ENCODE data around the gene SYNPO.

DNA sequence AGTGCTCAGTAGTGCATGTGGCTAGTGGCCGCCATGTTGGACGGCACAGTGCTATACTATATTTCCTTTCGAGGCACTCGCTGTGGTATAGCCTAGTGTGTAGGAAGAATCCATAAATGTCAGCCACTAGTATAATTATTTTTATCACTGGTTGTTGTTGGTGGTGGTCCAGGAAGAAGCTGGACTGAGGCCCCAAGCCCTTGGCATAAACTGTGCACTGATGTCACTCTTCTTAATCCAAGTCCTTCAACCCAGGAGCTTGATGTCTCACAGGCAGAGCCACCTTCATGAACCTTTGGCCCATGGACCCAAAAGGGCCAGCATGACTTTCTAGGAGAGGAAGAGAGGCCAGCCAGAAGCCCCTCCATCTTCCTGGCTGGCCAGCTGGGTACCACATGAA is 32.5 kb upstream of the SYNPO start:
- TF ChIP-seq POLR2A (IDR thresholded peaks at IDR 0.05): no peak
- TF ChIP-seq, protein P1, sequence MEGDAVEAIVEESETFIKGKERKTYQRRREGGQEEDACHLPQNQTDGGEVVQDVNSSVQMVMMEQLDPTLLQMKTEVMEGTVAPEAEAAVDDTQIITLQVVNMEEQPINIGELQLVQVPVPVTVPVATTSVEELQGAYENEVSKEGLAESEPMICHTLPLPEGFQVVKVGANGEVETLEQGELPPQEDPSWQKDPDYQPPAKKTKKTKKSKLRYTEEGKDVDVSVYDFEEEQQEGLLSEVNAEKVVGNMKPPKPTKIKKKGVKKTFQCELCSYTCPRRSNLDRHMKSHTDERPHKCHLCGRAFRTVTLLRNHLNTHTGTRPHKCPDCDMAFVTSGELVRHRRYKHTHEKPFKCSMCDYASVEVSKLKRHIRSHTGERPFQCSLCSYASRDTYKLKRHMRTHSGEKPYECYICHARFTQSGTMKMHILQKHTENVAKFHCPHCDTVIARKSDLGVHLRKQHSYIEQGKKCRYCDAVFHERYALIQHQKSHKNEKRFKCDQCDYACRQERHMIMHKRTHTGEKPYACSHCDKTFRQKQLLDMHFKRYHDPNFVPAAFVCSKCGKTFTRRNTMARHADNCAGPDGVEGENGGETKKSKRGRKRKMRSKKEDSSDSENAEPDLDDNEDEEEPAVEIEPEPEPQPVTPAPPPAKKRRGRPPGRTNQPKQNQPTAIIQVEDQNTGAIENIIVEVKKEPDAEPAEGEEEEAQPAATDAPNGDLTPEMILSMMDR (IDR thresholded peaks at IDR 0.05 in 4 of 5, conservative IDR thresholded peaks at IDR 0.05 in 1 of 5): no peak
